ENCODE results near the gene PNPLA3.

Gene PNPLA3

DNA sequence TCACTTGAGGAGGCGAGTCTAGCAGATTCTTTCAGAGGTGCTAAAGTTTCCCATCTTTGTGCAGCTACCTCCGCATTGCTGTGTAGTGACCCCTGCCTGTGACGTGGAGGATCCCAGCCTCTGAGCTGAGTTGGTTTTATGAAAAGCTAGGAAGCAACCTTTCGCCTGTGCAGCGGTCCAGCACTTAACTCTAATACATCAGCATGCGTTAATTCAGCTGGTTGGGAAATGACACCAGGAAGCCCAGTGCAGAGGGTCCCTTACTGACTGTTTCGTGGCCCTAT, 22.7 kb downstream of the PNPLA3 start:
- H3K27me3 ChIP-seq: no peaks in the 10 kb centered on the region
- no peak for DNase-seq
- no peak overlapping the region for H3K4me3 ChIP-seq (ENCODE audit: low read depth, low read length)
- no peaks in the 10 kb centered on the region for H3K36me3 ChIP-seq
- H3K4me1 ChIP-seq: no peaks in the 10 kb centered on the region
- TF ChIP-seq, protein P1, sequence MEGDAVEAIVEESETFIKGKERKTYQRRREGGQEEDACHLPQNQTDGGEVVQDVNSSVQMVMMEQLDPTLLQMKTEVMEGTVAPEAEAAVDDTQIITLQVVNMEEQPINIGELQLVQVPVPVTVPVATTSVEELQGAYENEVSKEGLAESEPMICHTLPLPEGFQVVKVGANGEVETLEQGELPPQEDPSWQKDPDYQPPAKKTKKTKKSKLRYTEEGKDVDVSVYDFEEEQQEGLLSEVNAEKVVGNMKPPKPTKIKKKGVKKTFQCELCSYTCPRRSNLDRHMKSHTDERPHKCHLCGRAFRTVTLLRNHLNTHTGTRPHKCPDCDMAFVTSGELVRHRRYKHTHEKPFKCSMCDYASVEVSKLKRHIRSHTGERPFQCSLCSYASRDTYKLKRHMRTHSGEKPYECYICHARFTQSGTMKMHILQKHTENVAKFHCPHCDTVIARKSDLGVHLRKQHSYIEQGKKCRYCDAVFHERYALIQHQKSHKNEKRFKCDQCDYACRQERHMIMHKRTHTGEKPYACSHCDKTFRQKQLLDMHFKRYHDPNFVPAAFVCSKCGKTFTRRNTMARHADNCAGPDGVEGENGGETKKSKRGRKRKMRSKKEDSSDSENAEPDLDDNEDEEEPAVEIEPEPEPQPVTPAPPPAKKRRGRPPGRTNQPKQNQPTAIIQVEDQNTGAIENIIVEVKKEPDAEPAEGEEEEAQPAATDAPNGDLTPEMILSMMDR (IDR thresholded peaks at IDR 0.05; ENCODE audit: low read depth, low read length): peak; percentile 35; the same call in 1 of the 2 replicates
- no peaks in the 10 kb centered on the region for H3K9me3 ChIP-seq

DNA sequence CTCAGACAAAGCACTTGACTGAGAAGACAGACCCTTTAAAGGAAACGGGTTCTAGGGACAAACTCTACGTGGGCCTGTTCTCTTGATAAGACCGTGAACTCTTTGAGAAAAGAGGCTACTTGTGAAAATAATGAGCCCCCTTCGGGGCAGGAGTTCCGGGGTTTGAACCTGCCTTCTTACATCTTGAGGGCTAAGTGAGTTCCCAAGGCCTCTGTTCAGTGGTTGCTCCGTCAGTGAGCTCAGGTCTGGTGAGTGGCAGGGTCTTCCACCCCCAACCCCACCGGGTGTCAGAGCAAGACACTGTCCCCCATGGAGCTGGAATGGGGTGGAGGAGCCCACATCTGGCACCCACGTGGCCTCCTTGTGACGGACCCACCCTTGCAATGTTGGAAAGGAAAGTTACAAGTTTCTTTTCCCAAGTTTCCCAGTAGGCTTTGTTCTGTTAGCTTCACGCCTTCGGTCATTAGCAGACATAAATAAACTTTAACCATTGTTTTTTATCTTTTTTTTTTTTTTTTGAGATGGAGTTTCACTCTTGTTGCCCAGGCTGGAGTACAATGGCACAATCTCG, 25.3 kb downstream of the PNPLA3 start:
- TF ChIP-seq, protein P1 (IDR thresholded peaks at IDR 0.05; ENCODE audit: low read depth, low read length): no peak
- Histone ChIP-seq H3K4me3 (ENCODE audit: low read depth, low read length) (no peak overlapping the region), H3K36me3 (no peaks in the 10 kb centered on the region), H3K4me1 (0 out of 2 replicates have a peak, but pooled peaks cover under 1% of the 10 kb centered on the region), H3K27me3 (no peaks in the 10 kb centered on the region), H3K9me3 (no peaks in the 10 kb centered on the region; the same call in 1 of the 2 replicates)
- no peak for DNase-seq

DNA sequence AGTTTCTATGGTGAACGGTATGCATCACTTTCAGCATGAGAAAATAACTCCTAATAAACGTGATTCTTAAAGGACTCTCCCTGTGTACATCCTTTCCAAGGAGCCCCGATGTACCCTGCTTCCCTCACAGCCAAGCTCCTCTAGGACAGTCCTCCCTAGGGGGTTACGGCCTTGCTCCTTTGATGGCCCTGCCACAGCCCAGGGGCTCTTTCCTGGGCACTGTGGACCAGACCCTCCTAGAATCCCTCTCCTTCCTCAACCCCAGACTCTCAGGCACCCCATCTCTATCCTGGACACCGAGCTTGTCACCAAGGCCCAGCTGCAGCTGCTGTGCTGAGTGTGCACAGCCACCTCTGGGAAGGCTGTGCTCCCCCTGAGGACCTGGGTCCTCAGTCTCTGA, 27.8 kb downstream of the PNPLA3 start:
- Histone ChIP-seq H3K4me3 (ENCODE audit: low read depth, low read length) (no peak overlapping the region), H3K9me3 (no peaks in the 10 kb centered on the region; the same call in 1 of the 2 replicates), H3K4me1 (0 out of 2 replicates have a peak, but pooled peaks cover 5% of the 10 kb centered on the region), H3K36me3 (no peaks in the 10 kb centered on the region), H3K27me3 (no peaks in the 10 kb centered on the region)
- TF ChIP-seq, protein P1 (IDR thresholded peaks at IDR 0.05; ENCODE audit: low read depth, low read length): no peak
- no peak for DNase-seq

DNA sequence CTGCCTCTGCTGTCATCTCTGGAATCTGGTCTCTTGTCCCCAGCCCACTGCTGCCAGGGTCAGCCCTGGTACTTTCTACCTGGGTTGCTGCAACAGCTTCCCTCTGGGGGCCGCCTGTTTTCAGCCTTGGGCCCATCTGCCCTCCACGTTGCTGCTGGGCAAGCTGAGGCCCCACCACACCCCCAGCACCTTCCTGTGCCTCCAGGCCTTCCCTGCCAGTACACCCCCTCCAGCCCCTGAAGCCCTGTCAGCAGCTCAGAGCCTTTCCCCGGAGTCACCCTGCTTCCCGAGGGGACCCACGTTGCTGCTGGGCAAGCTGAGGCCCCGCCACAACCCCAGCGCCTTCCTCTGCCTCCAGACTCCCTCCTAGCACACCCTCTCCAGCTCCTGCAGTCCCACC, 28.4 kb downstream of the PNPLA3 start:
- Histone ChIP-seq H3K4me1 (0 out of 2 replicates have a peak, but pooled peaks cover 5% of the 10 kb centered on the region), H3K4me3 (ENCODE audit: low read depth, low read length) (no peak overlapping the region), H3K9me3 (no peaks in the 10 kb centered on the region; the same call in 1 of the 2 replicates), H3K27me3 (no peaks in the 10 kb centered on the region), H3K36me3 (no peaks in the 10 kb centered on the region)
- no peak for DNase-seq
- TF ChIP-seq, protein P1 (IDR thresholded peaks at IDR 0.05; ENCODE audit: low read depth, low read length): no peak

DNA sequence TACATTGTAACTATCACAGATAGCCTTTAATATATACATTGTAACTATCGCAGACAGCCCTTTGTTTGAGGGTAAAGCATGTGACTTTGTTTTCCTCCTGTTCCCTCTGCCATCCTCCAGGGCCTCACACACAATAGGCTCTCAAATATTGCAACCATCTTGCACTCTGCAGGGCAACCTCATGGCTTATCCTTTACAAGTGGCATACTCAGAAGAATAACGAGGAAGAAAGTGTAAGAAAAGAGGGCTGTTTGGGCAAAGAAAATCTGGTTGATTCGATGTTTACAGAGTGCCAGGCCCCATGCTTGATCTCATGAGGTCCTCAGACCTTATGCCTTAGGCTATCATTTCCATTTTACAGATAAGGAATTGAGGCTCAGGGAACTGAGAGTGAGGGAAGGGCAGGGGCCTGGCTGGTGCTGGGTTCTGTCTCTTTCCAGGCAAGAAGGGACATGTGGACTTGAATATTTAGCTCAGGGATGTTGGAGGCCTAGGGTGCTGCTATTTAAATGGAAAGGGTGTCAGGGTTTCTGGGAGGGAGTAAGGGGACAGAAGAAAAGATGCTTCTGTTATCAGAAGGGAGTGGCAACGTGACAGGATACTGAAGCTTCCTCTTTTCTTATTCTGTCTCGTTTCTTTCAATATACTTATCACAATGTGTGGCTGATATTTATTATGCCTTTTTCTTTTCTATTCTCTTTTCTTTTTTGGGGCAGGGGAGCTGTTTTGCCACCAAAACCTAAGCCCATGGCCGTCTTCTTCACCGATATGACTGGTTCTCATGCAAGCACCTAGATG, 30.6 kb downstream of the PNPLA3 start:
- no peak for DNase-seq
- Histone ChIP-seq H3K36me3 (no peaks in the 10 kb centered on the region), H3K27me3 (no peaks in the 10 kb centered on the region), H3K9me3 (no peaks in the 10 kb centered on the region; the same call in 1 of the 2 replicates), H3K4me1 (0 out of 2 replicates have a peak, but pooled peaks cover 5% of the 10 kb centered on the region), H3K4me3 (ENCODE audit: low read depth, low read length) (peak overlapping the region; percentile 95)
- TF ChIP-seq, protein P1 (IDR thresholded peaks at IDR 0.05; ENCODE audit: low read depth, low read length): no peak

All from BE2C (cell line).